ENCODE data around the gene WDR27. TPM values are rescaled to one million over a fixed set of nuclear protein-coding genes. Genes with fewer than 3 reads are reported as not detected.

Gene WDR27
- total RNA-seq, 1 donor from 2014 or later, result 16.8 TPM

GRCh38 chr6:169691260-169691659, 10.6 kb downstream of the WDR27 start:
- FAIRE-seq, result no peak
- no peak for TF ChIP-seq CTCF (IDR thresholded peaks at IDR 0.05; ENCODE audit: insufficient read depth, low read length, severe bottlenecking)
- H3K27me3 ChIP-seq (ENCODE audit: control insufficient read depth, insufficient read depth, low read length), result no peaks in the 10 kb centered on the region

GRCh38 chr6:169689287-169689686, 12.5 kb downstream of the WDR27 start:
- Histone ChIP-seq H3K27me3 (ENCODE audit: control insufficient read depth, insufficient read depth, low read length) (no peaks in the 10 kb centered on the region), H3K36me3 (ENCODE audit: control insufficient read depth, insufficient read depth, low read length) (no peaks in the 10 kb centered on the region), H3K4me3 (ENCODE audit: low read depth, low read length) (no peak overlapping the region)
- DNase-seq (ENCODE audit: low read depth), result peak; percentile 83
- TF ChIP-seq CTCF (IDR thresholded peaks at IDR 0.05; ENCODE audit: insufficient read depth, low read length, severe bottlenecking), result no peak
- peak; percentile 90 for FAIRE-seq

More at GRCh38 chr6:169691260-169691659, 10.6 kb downstream of the WDR27 start:
- DNase-seq (ENCODE audit: low read depth), result no peak
- H3K4me3 ChIP-seq (ENCODE audit: low read depth, low read length), result no peak overlapping the region
- H3K36me3 ChIP-seq (ENCODE audit: control insufficient read depth, insufficient read depth, low read length), result no peaks in the 10 kb centered on the region

- no peak for TF ChIP-seq CTCF (IDR thresholded peaks at IDR 0.05; ENCODE audit: insufficient read depth, low read length, severe bottlenecking)
- Histone ChIP-seq H3K36me3 (ENCODE audit: control insufficient read depth, insufficient read depth, low read length) (peaks cover 5% of the 10 kb centered on the region), H3K4me3 (ENCODE audit: low read depth, low read length) (no peak overlapping the region), H3K27me3 (ENCODE audit: control insufficient read depth, insufficient read depth, low read length) (no peaks in the 10 kb centered on the region)
- FAIRE-seq (no peak), DNase-seq (ENCODE audit: low read depth) (no peak)
Measured at GRCh38 chr6:169685860-169686259, 16.0 kb downstream of the WDR27 start.

- TF ChIP-seq CTCF (IDR thresholded peaks at IDR 0.05; ENCODE audit: insufficient read depth, low read length, severe bottlenecking), result no peak
- no peak for FAIRE-seq
- Histone ChIP-seq H3K4me3 (ENCODE audit: low read depth, low read length) (no peak overlapping the region), H3K27me3 (ENCODE audit: control insufficient read depth, insufficient read depth, low read length) (no peaks in the 10 kb centered on the region), H3K36me3 (ENCODE audit: control insufficient read depth, insufficient read depth, low read length) (peaks cover 5% of the 10 kb centered on the region)
- DNase-seq (ENCODE audit: low read depth), result peak; percentile 12
Measured at GRCh38 chr6:169684056-169684455, 17.8 kb downstream of the WDR27 start.

- no peak overlapping the region for H3K4me3 ChIP-seq (ENCODE audit: low read depth, low read length)
- DNase-seq (ENCODE audit: low read depth) (no peak), FAIRE-seq (no peak)
- TF ChIP-seq CTCF (IDR thresholded peaks at IDR 0.05; ENCODE audit: insufficient read depth, low read length, severe bottlenecking), result no peak
- peaks cover 4% of the 10 kb centered on the region for H3K36me3 ChIP-seq (ENCODE audit: control insufficient read depth, insufficient read depth, low read length)
- no peaks in the 10 kb centered on the region for H3K27me3 ChIP-seq (ENCODE audit: control insufficient read depth, insufficient read depth, low read length)
Measured at GRCh38 chr6:169678342-169678741, 23.5 kb downstream of the WDR27 start.

GRCh38 chr6:169677096-169677495, 24.7 kb downstream of the WDR27 start:
- TF ChIP-seq CTCF (IDR thresholded peaks at IDR 0.05; ENCODE audit: insufficient read depth, low read length, severe bottlenecking), result no peak
- DNase-seq (ENCODE audit: low read depth), result no peak
- no peak for FAIRE-seq
- Histone ChIP-seq H3K36me3 (ENCODE audit: control insufficient read depth, insufficient read depth, low read length) (peaks cover under 1% of the 10 kb centered on the region), H3K27me3 (ENCODE audit: control insufficient read depth, insufficient read depth, low read length) (no peaks in the 10 kb centered on the region), H3K4me3 (ENCODE audit: low read depth, low read length) (no peak overlapping the region)
